HG02884 (cell line): ENCODE results near the gene KRTAP5-7.
"Not testable (repeated sequence)": the region's sequence is repeated elsewhere in the genome, so short reads cannot be mapped to it uniquely, and the experiment has no call there.

Source experiments
- ATAC-seq: cut with Tn5 transposase; IDR thresholded peaks from one replicate; pipeline ENCODE4 v1.9.1; 2021; ENCODE audit warnings: mild to moderate bottlenecking, moderate library complexity; ENCODE audit not compliant: unreplicated experiment

KRTAP5-7 gene

DNA sequence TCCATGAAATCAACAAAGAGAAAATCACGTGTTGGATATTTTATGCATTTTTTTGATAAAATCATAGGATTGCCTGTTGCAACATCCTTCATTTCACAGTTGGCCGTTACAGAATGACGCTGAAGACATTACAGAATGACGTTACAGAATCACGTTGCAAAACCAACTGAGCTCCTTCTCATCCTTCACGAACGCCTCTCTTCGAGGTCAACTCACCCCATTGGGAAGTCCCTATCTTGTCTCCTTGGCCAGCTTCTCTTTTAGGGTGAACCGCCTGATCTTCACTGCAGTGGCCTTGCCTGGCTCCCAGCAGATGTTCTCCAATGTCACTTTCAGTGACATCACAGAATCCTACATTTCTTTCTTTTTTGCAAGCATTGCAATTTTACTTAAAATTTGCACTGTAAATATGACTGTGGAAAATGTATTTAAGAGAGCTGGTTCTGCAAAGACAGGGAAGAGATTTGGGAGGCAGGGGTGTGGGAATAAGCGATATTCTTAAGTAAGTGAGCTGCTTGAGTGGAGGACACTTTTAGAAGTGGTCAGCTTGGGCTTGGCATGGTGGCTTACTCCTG lies 5.1 kb downstream of the KRTAP5-7 start:
- ATAC-seq, result no peak

DNA sequence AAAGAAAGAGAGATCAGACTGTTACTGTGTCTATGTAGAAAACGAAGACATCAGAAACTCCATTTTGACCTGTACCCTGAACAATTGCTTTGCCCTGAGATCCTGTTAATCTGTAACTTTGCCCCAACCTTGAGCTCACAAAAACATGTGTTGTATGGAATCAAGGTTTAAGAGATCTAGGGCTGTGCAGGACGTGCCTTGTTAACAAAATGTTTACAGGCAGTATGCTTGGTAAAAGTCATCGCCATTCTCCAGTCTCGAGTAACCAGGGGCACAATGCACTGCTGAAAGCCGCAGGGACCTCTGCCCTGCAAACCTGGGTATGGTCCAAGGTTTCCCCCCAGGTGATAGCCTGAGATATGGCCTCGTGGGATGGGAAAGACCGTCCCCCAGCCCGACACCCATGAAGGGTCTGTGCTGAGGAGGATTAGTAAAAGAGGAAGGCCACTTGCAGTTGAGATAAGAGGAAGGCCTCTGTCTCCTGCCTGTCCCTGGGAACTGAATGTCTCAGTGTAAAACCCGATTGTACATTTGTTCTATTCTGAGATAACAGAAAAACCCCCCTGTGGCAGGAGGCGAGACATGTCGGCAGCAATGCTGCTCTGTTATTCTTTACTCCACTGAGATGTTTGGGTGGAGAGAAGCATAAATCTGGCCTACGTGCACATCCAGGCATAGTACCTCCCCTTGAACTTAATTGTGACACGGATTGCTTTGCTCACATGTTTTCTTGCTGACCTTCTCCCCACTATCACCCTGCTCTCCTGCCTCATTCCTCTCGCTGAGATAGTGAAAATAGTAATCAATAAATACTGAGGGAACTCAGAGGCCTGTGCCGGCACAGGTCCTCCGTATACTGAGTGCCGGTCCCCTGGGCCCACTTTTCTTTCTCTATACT lies 7.9 kb downstream of the KRTAP5-7 start:
- not testable (repeated sequence) for ATAC-seq

DNA sequence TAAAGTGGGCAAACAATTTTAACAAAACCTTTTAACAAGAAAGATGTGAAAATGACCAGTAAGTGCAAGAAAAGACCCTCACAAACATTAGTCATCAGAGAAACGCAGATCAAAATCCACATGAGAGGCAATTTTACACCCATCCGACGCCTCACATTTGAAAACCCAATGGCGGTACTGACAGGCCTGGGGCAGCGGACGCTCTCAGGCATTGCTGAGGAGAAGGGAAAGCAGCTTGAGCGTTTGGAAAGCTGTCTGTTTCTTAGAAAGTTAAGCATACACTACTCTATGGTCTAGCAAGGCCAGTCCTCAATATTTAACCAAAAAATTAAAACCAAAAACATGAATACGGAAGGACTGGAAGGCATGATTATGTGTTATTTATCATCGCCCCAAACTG lies 8.8 kb downstream of the KRTAP5-7 start:
- no peak for ATAC-seq

DNA sequence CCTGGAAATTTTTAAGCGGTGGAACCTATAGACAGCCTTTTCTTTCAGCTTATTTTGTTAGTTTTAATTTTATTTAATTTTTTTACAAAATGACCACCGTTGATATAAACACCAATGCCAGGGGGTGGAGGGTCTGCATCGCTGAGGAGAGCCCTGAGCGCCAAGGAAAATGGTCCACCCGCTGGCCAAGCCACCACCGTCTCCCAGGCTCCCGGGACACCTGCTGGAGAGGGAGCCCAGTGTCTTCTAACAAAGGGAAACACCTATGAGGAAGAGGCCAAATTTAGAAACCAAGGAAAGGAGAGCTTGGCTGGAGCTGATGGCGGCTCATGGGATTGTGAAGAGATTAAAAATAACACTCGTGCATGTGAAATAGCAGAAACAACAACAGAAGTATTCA lies 10.5 kb downstream of the KRTAP5-7 start:
- no peak for ATAC-seq

DNA sequence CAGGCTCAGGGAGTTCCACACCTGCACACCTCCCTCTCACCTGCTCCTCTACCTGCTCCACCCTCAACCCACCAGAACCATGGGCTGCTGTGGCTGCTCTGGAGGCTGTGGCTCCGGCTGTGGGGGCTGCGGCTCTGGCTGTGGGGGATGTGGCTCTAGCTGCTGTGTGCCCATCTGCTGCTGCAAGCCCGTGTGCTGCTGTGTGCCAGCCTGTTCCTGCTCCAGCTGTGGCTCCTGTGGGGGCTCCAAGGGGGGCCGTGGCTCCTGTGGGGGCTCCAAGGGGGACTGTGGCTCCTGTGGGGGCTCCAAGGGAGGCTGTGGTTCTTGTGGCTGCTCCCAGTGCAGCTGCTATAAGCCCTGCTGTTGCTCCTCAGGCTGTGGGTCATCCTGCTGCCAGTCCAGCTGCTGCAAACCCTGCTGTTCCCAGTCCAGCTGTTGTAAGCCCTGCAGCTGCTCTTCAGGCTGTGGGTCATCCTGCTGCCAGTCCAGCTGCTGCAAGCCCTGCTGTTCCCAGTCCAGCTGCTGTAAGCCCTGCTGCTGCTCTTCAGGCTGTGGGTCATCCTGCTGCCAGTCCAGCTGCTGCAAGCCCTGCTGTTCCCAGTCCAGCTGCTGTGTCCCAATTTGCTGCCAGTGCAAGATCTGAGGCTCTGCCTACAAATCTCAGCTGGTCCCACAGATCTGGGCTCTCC lies 11.1 kb downstream of the KRTAP5-7 start, which contains the start of gene KRTAP5-8:
TSS of gene KRTAP5-8 (plus strand) at position 49 of the 689 bp plus-strand sequence. CDS start at position 80, 31 bp downstream.
- not testable (repeated sequence) for ATAC-seq

DNA sequence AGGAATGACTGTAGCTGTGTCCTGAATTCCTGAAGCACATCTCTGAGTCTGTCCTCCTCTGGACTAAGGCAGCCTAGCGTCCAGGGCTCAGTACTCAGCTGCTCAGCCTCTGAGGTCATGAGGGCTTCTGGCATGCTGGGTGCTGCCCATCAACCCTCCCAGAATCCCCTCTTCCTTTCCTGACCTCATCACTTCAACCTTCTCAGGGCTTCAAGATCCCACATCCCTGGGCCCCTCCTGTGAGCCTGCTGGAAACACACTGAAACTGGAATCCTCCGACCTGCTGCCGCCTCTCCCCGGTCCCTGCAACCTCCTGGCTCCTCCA lies 11.6 kb downstream of the KRTAP5-7 start:
- no peak for ATAC-seq

DNA sequence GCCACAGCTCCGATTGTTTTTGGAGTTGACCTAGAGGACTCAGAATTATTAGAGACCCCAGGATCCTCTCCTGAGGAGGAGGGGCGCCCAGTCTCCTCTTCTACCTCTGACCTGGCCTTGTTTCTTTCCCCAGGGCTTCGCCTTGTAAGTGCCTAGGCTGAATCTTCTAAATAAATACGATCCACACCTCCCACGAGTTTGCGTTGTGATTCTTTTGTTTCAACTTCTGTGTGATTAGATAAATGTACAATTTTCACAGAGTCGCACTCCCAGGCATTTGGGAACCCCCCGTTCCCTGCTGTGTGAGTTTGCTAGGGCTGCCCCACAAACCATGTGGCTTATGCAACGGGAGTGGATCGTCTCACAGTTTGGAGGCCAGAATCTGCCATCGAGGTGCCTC lies 11.9 kb downstream of the KRTAP5-7 start:
- ATAC-seq, result no peak

DNA sequence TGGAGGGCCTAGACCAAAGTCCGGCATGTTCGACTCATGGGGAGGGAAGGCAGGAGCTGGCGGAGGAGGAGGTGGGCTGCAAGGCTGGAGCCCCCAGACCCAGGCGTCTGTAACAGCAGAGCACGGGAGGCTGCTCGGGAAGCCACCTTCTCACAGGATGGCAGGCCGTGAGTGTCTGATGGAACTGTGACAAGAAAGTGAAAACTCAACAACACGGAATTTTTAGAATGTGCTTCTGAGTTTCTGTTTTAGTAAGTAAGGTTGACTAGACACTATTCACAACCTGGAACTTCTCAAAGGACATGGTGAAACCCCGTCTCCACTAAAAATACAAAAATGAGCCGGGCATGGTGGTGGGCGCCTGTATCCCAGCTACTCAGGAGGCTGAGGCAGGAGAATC lies 12.9 kb downstream of the KRTAP5-7 start:
- ATAC-seq, result not testable (repeated sequence)

DNA sequence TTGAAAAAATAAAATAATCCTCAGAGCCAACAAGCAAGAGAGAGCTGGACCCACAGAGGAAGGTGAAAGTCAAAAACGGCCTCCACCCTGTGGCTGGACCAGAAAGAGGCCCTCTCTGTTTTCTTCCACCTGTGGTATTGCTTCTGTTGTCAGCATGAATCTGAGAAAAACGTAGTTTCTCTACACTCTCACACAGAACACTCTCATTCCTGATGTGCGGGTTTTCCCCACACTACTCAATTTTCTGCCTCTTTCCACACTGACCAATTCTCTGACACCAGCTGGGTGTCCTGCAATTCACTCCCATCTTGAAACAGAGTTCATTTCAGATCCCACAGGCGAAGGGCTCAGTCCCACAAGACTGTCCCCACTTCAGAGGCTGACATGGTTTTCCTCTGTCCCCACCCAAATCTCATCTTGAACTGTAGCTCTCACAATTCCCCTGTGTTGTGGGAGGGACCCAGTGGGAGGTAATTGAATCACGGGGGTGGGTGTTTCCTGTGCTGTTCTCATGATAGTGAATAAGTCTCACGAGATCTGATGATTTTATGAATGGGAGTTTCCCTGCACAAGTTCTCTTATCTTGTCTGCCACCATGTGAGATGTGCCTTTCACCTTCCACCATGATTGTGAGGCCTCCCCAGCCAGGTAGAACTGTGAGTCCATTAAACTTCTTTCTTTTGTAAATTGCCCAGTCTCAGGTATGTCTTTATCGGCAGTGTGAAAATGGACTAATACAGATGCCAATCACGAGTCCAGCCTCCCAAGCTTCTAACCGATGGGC lies 13.6 kb downstream of the KRTAP5-7 start:
- ATAC-seq, result not testable (repeated sequence)

DNA sequence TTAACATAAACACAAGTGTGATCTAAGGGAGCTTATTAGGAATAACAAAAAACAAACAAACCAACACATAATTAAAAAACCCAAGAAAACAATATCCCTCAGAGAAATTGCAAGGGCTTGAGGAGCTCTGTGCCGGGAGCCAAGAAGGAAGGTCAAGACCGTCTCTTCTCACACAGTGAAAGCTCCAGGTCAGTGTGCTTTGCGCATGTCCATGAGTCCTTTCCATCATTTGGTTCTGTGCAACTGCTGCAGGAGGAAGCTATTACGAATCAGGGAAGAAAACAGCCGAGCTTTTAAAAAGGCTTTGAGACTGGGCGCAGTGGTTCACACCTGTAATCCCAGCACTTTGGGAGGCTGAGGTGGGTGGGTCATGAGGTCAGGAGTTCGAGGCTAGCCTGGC lies 15.3 kb downstream of the KRTAP5-7 start:
- ATAC-seq, result no peak

DNA sequence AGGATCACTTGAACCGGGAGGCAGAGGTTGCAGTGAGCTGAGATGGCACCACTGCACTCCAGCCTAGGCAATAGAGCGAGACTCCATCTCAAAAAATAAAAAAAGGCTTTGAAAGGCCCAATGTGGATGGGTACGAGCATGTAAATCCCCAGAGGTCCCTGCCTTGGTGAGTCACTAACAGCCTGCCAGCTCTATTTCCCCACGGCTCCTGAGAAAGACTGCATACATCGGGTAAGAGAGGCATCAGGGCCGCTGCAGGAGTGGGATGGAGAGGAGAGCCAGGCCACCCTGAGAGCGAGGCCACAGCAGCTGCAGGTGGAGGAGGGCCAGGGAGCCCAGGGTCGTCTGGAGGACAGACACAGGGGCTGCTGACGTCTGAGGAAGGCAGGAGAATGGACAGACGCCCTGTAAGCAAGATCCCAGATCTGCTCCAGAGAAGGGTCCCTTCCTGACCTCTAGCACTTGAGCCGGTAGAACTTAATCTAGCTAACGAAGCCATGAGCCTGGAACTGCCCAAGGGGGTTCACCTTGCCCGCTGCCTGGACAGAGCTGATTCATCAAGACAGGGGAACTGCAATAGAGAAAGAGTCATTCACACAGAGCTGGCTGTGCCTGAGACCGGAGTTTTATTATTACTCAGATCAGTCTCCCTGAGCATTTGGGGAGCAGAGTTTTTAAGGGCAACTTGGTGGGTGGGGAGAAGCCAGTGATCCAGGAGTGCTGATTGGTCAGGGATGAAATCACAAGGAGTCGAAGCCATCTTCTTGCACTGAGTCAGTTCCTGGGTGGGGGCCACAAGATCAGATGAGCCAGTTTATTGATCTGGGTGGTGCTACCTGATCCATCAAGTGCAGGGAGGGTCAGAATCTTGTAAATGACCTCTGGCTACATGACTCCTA lies 16.1 kb downstream of the KRTAP5-7 start:
- no peak for ATAC-seq

DNA sequence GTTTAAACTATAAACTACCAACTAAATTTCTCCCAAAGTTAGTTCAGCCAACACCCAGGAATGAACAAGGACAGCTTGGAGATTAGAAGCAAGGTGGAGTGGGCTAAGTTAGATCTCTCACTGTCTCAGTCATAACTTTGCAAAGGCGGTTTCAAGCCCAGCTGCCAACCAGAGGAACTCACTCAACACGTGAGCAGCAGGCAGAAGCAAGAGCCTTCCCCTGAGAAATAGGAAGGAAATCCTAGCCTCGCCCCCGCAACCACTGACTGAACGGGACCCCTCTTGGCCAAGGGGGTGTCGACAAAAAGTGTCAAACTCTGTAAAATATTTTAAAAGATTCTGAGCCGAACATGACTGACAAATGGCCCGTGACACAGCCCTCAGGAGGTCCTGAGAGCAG lies 16.8 kb downstream of the KRTAP5-7 start:
- no peak for ATAC-seq

DNA sequence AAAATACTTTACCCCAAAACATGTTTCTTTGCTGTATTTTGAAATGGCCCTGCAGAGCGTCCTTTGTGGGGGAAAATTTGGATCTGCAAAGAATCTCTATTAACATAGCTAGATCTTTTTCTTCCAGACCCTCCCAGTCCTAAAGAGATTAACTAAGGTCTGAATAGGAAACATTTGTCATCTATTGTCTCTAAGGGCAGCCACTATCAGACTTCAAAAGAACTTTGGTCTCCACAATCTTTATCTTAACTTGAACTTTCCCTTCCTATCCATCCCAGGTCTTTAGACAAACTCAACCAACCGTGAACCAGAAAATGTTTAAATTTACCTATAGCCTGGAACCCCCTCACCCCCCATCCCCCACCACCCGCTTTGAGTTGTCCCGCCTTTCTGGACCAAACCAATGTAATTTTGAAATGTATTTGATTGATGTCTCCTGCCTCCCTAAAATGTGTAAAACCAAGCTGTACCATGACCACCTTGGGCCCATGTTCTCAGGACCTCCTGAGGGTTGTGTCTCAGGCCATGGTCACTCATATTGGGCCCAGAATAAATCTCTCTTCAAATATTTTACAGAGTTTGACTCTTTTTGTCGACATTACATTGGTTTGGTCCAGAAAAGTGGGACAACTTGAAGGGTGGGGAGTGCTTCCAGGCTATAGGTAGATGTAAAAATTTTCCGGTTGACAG lies 17.6 kb downstream of the KRTAP5-7 start:
- ATAC-seq, result no peak

DNA sequence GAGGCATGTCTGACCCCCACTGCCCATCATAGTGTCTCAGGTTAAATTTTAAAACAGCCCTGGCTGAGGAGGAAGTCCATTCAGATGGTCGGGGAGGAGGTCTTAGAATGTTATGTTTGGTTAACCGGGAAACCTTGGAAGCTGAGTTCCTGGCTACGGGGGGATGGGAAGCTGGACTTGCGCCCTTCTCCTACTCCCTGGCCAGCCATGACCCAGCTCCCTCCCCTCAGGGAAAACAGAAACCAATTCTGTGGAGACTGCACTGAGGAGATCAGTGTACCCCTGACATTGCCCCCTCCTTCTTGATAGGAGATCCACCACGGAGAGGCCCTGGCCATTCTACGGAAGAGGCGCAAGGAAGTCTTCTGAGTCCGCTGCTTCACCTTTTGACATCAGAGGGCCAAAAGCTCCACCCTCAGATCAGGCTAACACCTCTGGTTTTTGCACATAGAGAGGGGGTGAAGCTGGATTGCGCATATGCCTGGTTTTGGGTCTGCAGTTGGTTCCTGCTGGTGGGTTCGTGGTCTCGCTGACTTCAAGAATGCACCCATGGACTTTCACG lies 18.4 kb downstream of the KRTAP5-7 start:
- ATAC-seq, result no peak

DNA sequence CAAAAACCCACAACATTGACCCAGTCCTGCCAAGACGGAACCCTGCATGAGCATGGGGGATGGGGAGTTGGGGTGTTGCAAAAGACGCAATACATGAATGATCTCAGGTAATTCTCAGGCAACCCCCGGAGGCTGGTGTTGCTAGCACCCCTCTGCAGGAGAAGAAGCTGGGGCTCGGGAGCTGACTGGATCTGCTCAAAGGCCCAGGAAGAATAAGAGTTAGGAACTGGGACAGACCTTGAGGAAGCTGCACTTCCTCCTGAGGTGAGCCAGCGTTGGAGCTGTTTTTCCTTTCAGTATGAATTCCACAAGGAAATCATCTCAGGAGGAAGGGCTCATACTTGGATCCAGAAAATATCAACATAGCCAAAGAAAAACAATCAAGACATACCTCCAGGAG lies 21.1 kb downstream of the KRTAP5-7 start, which contains the start of gene KRTAP5-9:
TSS of gene KRTAP5-9 (plus strand) at position 301 of the 400 bp plus-strand sequence. CDS start 238 bp downstream, outside the sequence.
- ATAC-seq, result no peak

DNA sequence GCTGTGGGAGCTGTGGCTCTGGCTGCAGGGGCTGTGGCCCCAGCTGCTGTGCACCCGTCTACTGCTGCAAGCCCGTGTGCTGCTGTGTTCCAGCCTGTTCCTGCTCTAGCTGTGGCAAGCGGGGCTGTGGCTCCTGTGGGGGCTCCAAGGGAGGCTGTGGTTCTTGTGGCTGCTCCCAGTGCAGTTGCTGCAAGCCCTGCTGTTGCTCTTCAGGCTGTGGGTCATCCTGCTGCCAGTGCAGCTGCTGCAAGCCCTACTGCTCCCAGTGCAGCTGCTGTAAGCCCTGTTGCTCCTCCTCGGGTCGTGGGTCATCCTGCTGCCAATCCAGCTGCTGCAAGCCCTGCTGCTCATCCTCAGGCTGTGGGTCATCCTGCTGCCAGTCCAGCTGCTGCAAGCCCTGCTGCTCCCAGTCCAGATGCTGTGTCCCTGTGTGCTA lies 21.7 kb downstream of the KRTAP5-7 start:
- no peak for ATAC-seq

DNA sequence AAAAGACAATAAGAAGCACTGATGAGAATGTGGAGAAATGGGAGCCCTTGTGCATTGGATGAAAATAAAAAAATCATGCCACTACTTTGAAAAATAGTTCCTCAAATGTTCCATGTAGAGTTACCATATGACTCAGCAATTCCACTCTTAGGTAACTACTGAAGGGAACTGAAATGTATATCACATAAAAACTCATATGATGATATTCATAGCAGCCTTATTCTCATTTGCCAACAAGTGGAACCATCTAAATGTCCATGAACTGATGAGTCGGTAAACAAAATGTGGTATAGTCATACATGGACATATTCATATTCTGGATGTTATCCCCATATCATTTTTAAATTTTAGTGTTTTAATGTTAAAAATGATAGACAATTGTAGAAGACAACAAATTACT lies 24.6 kb downstream of the KRTAP5-7 start:
- ATAC-seq, result no peak

DNA sequence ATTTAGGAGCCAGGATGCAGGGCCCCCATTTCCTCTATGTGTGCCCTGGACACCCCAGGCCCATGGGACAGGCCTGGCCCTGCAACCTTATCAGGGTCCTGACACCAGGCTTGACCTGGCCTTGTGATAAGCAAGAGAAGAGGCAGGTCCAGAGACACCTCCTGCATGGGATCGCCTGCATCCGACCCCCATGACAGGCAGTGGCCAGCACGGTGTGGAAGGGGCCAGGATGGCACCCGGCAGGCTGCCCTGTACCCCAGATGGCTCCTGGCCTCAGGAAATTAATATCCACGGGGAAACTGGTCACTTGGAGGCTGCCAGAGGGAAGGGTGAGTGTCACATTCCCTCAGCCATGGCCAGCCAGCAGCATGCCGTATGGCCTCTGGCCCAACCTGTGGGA lies 27.9 kb downstream of the KRTAP5-7 start:
- no peak for ATAC-seq

DNA sequence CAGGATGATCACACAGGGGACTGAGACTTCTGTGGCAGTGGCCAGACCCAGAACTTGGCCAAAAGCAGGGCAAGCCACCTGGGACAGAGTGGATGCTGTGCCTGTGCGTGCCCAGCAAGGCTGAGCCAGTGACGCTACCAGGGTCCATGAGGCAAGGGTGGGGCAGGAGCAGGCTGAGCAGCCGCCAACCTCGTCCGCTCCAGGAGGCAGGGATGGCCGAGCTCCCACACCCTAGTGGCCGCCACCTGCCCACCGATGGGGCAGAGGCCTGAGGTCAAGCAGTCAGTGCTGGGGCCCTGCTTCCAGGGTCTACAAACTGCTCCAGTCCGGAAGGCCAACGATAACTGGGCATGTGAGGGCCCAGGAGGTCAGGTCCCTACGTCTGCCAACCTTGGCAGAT lies 28.4 kb downstream of the KRTAP5-7 start:
- no peak for ATAC-seq
